GM12892 (cell line): ENCODE data around the gene ELL.
A peak's percentile ranks its signal among the peaks of the same experiment; 100 is the strongest.

Source experiments
- DNase-seq: peaks from one replicate; pipeline ENCODE4 v3.0.0; 2011; ENCODE audit not compliant: insufficient read length
- FAIRE-seq: peaks from 2 replicates; lab custom pipeline; 2011; peaks lifted over from hg19 to GRCh38; lab: Jason Lieb, UNC
- POLR2A ChIP-seq: IDR thresholded peaks from 2 replicates; pipeline ENCODE4 v1.6.1; 2011; ENCODE audit warnings: low read depth, low read length, control low read depth
- POLR2AphosphoS5 ChIP-seq: IDR thresholded peaks from 2 replicates; pipeline ENCODE4 v1.6.1; 2011; ENCODE audit warnings: low read depth, low read length, control low read depth
- TAF1 ChIP-seq: IDR thresholded peaks from 2 replicates; pipeline ENCODE4 v1.6.1; 2011; ENCODE audit warnings: low read depth, mild to moderate bottlenecking, control low read depth, low read length, borderline replicate concordance

ELL gene

DNA sequence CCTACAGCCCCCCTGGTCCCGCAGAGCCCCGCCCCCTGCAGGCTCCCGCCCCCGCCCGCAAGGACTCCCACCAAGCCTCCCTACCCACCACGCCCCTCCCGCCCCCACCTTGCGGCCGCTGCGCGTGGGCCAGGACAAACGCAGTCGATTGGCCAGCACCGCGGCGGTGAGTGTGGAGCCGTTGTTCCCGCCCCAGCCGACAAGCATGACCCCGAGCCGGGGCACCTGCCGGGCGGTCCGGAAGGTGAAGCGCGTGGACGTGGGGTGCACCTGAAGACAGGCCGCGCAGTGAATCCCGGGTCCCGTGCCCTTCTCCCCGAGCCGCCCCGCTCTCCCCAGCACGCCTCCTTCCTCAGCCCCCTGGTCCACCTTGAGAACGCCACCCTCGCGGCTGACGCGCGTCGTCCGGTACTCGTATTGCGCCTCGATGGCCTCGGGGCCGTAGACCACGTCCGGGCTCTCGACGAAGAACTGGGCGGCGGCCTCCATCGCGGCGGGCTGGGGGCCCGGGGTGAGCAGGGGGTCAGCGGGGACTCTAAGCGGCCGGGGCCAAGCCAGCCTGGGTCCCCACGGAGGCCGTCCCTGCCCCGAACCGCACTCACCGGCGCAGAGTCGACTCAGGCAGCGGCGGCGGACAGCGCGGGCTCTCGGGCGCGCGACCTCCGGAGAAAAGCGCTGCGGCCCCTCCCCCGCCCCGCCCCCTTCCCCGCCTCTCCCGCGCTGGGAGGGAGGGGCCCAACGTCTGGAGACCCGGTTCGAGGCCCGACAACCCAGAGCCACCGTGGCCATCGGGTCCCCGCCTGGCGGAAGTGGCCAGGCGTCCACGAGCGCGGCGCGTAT lies 84.2 kb downstream of the ELL start, which contains the start of gene ISYNA1:
TSS of gene ISYNA1 (minus strand) at position 643 of the 840 bp plus-strand sequence. CDS start at position 489, 154 bp downstream.
- FAIRE-seq (no peak), DNase-seq (no peak)
- TF ChIP-seq POLR2AphosphoS5 (no peak), POLR2A (no peak), TAF1 (no peak)

DNA sequence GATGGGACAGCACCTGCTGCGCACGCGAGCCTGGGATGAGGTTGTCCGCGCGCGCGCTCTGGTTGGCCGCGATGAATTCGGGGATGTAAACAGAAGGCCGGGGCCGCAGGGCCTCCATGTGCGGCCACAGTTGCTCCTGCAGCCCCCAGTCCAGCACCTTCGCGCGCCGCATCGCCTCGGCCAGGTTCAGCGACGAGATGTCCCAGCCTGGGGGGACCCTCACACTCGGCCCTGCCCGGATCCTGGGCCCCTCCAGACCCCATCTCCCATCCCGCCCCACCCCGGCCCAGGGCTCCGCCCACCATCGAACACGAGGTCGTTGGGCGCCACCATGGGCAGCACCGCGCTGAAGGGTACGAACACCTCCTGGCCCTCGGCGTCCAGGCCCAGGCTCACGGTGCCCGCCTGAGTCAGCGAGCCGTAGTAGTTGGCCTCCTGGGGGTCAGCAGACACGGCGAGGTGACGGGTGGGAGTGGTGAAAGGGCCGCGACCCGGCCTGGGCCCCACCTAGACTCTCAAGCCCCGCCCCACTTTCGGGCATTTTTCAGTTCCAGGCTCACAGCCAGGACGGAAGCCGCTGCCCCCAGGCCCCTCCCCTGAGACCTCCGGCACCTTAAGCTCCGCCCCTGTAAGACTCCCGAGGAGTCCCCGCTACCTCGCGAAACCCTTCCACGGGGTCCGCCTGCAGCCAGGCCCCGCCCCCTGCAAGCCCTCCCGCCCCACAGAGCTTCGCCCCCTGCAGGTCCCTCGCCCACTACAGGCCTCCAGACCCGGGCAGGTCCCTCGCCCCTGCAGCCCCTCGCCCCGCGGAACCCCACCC lies 85.0 kb downstream of the ELL start:
- TF ChIP-seq TAF1: no peak
- TF ChIP-seq POLR2AphosphoS5: no peak
- TF ChIP-seq POLR2A: no peak
- FAIRE-seq (peak; percentile 79), DNase-seq (peak; percentile 94)

DNA sequence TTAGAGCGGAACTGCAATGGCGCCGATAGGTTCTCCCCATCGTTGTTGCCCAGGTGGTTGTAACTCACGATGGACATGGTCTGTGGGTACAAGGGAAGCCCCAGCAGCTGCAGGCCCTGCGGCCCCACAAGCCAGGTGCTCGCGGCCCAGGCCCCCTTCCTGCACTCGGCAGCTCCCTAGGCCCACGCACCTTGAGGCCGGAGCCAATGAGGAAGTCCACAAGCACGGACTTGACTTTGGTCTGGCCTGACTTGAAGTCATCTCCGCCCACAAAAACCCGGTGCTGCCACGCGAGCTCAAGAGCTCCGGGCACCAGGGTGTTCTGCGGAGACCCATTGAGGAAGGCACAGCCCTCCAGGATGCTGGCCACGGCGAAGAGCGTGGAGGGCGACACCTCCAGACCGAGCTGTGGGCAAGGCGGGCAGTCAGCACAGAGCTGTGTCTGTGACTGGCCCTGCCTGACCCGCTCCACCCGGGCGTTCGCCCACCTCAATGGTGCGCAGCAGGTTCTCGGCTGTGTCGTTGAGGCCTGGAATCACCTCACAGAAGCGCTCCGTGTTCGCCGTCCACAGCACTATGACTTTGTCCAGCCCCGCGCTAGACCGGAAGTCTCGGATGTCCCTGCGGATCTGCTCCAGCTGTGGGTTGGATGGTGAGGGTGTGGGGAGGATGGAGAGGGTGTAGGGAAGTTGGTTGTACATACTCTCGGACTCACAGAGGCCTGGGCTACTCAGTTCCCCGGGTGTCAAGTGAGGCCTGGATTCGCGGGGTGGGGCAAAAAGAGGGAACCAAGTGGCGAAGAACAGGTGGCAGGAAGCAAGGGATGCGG lies 85.8 kb downstream of the ELL start:
- FAIRE-seq (no peak), DNase-seq (no peak)
- TF ChIP-seq POLR2A: no peak
- no peak for TF ChIP-seq POLR2AphosphoS5
- no peak for TF ChIP-seq TAF1

DNA sequence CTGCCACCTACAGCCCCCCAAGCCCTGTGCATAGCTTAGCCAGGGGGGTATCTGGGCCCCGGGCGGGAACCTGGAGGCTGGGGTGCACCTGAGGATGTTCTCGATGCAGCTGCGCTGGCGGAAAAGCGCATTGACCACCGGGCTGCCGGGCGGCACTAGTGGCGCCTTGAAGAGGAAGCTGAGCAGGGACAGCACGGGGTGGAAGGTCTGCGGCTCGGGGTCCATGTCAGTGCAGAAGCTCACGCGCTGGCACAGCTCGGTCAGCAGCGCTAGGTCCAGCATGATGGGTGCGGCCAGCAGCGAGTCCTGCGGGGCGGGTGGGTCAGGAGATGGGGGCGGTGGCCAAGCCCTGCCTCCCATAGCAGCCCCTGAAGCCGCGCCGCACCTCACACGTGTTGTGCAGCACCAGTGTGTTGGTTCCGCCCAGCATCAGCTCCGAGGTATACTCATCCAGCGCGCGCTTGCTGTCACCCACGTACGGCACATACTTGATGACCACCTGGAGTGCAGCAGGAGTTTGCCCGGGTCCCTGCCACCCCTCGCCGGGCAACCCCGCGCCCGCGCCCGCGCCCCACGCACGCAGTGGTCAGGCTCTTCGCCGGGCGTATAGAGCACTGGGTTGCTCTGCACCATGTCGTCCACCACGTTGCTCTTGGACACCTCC lies 86.6 kb downstream of the ELL start:
- FAIRE-seq: no peak
- DNase-seq: no peak
- TF ChIP-seq TAF1 (no peak), POLR2AphosphoS5 (no peak), POLR2A (no peak)

DNA sequence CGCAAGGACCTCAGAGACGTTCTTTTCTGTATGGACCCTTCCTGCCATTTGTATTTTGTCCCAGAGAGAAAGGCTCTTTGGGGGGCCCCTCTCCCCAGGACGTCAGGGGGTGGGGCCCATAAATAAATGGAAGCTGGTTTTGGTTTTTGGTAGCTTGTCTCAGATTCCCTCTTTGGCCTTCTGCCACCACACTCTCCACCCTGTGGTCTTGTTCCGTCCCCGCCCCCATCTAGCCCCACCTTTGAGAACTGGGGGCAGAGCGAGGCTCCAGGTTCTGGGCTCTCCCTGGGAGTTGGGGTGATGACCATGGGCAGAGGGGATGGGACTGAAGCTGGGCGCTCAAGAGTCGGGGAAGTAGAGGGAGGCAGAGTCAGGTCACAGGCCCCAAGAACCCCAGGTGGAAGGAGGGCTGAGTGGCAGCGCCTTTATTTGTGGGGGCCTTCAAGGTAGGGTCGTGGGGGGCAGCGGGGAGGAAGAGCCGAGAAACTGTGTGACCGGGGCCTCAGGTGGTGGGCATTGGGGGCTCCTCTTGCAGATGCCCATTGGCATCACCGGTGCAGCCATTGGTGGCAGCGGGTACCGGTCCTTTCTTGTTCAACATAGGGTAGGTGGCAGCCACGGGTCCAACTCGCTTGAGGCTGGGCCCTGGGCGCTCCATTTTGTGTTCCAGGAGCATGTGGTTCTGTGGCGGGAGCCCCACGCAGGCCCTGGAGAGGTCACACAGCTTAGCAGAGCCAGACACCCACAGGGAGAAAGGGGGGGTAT lies 87.3 kb downstream of the ELL start:
- no peak for DNase-seq
- no peak for FAIRE-seq
- no peak for TF ChIP-seq POLR2AphosphoS5
- no peak for TF ChIP-seq POLR2A
- no peak for TF ChIP-seq TAF1

DNA sequence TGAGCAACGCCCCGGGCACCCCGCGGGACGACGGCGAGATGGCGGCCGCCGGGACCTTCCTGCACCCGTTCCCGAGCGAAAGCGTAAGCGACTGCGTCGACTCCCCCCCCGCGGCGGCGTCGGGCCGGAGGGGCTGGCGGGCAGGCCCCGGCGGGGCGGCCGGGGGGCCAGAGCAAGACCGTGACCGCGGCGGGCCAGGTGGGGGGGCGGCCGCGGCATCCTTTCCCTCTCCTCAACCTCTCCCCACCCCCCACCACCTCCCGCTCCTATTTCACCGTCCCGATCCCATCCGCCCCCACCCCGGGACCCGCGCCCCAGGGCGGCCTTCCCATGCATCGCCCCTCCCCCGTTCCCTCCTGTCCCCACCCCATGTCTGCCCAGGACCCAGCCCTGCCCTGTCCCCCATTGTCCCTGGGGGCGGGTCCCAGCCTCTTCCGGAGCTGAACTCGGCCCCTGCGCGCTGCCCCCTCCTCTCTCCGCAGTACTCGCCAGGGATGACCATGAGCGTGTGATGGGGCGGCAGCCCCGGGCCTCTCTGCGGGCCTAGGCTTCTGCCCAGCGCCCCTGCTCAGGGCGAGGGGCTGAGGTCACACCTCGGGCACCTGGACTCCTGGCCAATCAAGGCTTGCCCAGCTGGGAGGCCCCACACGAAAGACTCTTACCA lies 88.0 kb downstream of the ELL start:
- TF ChIP-seq POLR2AphosphoS5 (no peak), TAF1 (no peak), POLR2A (no peak)
- no peak for DNase-seq
- FAIRE-seq: peak; percentile 62

DNA sequence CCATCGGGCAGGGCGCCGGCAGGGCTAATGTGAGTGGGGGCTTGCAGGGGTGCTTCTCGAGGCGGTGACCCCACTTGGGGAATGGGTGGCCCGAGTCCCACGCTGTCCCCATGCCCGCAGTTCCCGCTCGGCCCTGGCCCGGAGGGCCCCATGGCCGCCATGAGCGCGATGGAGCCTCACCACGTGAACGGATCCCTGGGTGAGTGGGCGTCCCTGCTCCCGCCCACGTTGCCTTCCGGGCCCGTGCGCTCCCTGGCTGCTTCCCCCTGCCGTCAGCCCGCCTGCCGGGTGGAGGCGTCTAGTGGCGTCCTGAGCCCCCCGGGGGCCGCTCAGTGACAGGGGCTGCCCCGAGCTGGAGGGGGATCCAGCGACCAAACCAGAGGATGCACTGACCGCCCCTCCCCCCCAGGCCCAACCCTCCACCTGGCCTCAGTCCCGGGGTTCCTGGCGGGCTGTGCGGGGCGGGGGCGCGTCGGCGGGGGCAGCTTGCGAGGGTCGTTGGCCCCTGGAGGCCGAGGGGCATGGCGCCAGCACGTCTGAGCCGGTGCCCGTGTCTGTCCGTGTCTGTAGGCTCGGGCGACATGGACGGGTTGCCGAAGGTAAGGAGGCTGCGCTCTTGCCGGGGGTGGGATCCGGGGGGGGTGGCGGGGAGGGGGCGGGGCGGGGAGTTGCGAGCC lies 88.7 kb downstream of the ELL start:
- FAIRE-seq: peak; percentile 96
- DNase-seq: peak; percentile 73
- peak; percentile 67; the same call in 1 of the 2 replicates for TF ChIP-seq POLR2AphosphoS5
- peak; percentile 83 for TF ChIP-seq POLR2A
- peak; percentile 12; the same call in 1 of the 2 replicates for TF ChIP-seq TAF1

DNA sequence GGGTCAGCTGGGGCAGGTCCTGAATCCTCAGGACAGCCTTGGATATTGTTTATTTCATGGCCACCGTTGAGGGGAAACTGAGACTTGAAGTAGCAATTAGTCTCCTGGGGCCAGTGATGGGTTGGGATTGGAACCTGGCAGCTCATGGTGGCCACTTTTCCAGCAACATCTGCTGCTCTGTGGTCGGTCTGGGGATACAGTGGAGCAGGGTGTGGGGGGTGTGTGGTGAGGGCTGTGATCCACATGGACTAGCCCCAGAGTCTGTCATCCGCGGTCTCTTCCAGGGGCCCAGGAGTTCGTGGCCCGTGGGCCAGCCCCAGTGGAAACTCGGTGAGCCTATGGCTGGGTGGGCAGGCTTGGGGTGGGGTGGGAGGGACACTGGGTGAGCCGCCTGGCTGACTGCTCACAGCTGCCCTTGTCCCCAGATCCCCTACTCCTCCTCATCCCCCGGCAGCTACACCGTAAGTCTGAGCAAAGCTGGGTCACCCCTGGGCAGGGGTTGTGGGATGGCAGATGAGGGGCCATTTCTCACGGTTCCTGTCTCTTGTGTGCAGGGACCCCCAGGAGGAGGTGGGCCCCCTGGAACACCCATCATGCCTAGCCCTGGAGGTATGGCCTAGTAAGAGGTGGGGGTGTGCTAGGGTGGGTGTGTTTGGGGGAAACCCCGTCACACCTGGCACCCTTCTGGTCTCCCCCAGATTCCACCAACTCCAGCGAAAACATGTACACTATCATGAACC lies 89.4 kb downstream of the ELL start:
- DNase-seq (no peak), FAIRE-seq (no peak)
- no peak for TF ChIP-seq TAF1
- no peak for TF ChIP-seq POLR2A
- TF ChIP-seq POLR2AphosphoS5: no peak

DNA sequence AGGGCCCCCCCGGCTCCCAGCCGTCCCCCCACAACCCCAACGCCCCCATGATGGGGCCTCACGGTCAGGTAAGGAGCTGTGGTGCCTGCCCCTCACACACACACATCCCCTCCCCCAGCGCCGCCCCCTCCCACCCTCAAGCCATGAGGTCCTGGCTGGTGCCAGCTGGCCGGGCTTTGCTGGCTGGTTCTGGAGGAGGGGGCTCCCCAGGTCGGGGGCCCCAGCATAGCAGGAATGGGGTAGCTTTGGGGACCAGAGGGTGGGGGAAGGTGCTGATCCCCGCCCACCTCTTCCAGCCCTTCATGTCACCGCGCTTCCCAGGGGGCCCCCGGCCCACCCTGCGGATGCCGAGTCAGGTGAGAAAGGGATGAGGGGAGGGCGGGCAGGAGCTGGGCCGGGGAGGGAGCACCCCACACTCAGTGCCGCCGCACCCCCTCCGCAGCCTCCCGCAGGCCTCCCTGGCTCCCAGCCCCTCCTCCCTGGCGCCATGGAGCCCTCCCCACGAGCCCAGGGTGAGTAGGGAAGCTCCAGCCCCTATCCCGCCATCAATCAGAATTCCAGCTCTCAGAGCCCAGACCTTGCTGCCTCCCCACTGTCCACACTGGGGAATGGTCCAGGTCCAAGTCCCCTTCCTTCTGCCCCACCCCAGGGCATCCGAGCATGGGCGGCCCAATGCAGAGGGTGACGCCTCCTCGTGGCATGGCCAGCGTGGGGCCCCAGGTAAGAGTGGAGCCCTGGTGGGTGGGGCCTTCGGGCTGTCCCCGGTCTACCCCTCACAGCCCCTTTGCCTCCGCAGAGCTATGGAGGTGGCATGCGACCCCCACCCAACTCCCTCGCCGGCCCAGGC lies 90.3 kb downstream of the ELL start:
- no peak for TF ChIP-seq POLR2AphosphoS5
- no peak for TF ChIP-seq TAF1
- no peak for TF ChIP-seq POLR2A

More for the DNA sequence above, 90.3 kb downstream of the ELL start:
- no peak for FAIRE-seq
- DNase-seq: no peak
